ENCODE results near the gene PRR35.

Gene PRR35

GRCh38 chr16:598823-599739 lies 38.9 kb downstream of the PRR35 start:
- no peak for DNase-seq

- DNase-seq: no peak
Measured at GRCh38 chr16:600781-601180, 40.6 kb downstream of the PRR35 start.

- DNase-seq: no peak
Measured at GRCh38 chr16:603933-604332, 43.7 kb downstream of the PRR35 start.

GRCh38 chr16:606656-607307 lies 46.6 kb downstream of the PRR35 start:
- no peak for DNase-seq

- no peak for DNase-seq
Measured at GRCh38 chr16:608019-608418, 47.8 kb downstream of the PRR35 start.

- no peak for DNase-seq
Measured at GRCh38 chr16:609316-609715, 49.1 kb downstream of the PRR35 start.

GRCh38 chr16:609984-610383 lies 49.8 kb downstream of the PRR35 start:
- no peak for DNase-seq

- DNase-seq: no peak
Measured at GRCh38 chr16:610513-611381, 50.6 kb downstream of the PRR35 start.

- no peak for DNase-seq
Measured at GRCh38 chr16:615122-615521, 54.9 kb downstream of the PRR35 start.
